ENCODE results near the gene NSMCE1. TPM values are rescaled to one million over a fixed set of nuclear protein-coding genes. Genes with fewer than 3 reads are reported as not detected.

The NSMCE1 gene
- total and polyA plus RNA-seq, 2 of the 8 experiments (the other 6 are each of a cell fraction or from before 2014, with no cell fraction given), result 8.1 to 16.6 TPM

- TF ChIP-seq SIN3A (conservative IDR thresholded peaks at IDR 0.05 in 1 of 2, IDR thresholded peaks at IDR 0.05 in 1 of 2; ENCODE audit: low read depth in 1 of 2, low read length in 2 of 2) (no peak), RXRA (IDR thresholded peaks at IDR 0.05; ENCODE audit: insufficient read depth, low read depth, low read length) (no peak), EGR1 (IDR thresholded peaks at IDR 0.05; ENCODE audit: borderline replicate concordance, low read depth, low read length) (no peak), GABPA (IDR thresholded peaks at IDR 0.05; ENCODE audit: borderline replicate concordance, insufficient read depth, low read length) (no peak), CBX5 (IDR thresholded peaks at IDR 0.05; ENCODE audit: low read depth, low read length) (no peak), CHD2 (IDR thresholded peaks at IDR 0.05; ENCODE audit: low read length) (no peak), RFX5 (IDR thresholded peaks at IDR 0.05; ENCODE audit: borderline replicate concordance, low read depth, low read length) (no peak), SP1 (IDR thresholded peaks at IDR 0.05; ENCODE audit: low read depth, low read length) (no peak), MAFK (IDR thresholded peaks at IDR 0.05; ENCODE audit: low read depth, low read length) (no peak), POLR2AphosphoS5 (IDR thresholded peaks at IDR 0.05; ENCODE audit: low read depth, low read length) (no peak), CEBPB (IDR thresholded peaks at IDR 0.05; ENCODE audit: low read depth, low read length) (no peak), JUND (IDR thresholded peaks at IDR 0.05; ENCODE audit: low read length) (no peak)
- ChIA-PET POLR2A (ENCODE audit: partially characterized antibody) (interaction anchor here (0.6 kb wide), 1 partner anchor 8 kb away, joined by 4 read pairs; no protein-coding TSS in a partner anchor), CTCF (ENCODE audit: partially characterized antibody) (interaction anchor here (0.8 to 17.4 kb wide), 6 partner anchors 10 to 129 kb away, joined by 3 to 241 read pairs (median 10); no protein-coding TSS in a partner anchor)
- no peak overlapping the region for H4K5ac ChIP-seq (ENCODE audit: insufficient read length, low read depth, low read length)
- H4K8ac ChIP-seq (ENCODE audit: extremely low read depth, insufficient read depth, low read length), result no peak overlapping the region; the same call in 1 of the 2 replicates
- H3K23ac ChIP-seq (ENCODE audit: insufficient read length), result no peak overlapping the region
- H2AFZ ChIP-seq (ENCODE audit: low read length), result no peak overlapping the region
- H3K23me2 ChIP-seq (ENCODE audit: low read depth, low read length), result no peaks in the 10 kb centered on the region
- no peak overlapping the region for H4K91ac ChIP-seq (replicated peaks; ENCODE audit: insufficient read length, low read length)
- H2BK20ac ChIP-seq (ENCODE audit: low read length), result no peak overlapping the region
- no peaks in the 10 kb centered on the region for H3K9me3 ChIP-seq (ENCODE audit: insufficient read depth in 2 of 2, low read depth in 1 of 2, low read length in 1 of 2)
- 86% methylated on average over 8 of the region's 9 CpGs; no CpG with 5 or more reads in 1 of the 2 experiments for WGBS, 2 experiments (ENCODE audit: extremely low coverage in 1 of 2, insufficient coverage in 1 of 2, insufficient read length in 1 of 2, insufficient replicate concordance in 2 of 2, low coverage in 1 of 2, low lambda C conversion rate in 2 of 2, missing lambda C conversion rate in 1 of 2)
- H3K79me2 ChIP-seq (ENCODE audit: control insufficient read depth in 1 of 2, insufficient read depth in 2 of 2, low read length in 2 of 2), result no peaks in the 10 kb centered on the region
- no peak overlapping the region for H2BK5ac ChIP-seq (ENCODE audit: low read depth, low read length)
- no peak overlapping the region for H3K9ac ChIP-seq (replicated peaks in 1 of 4; ENCODE audit: extremely low read depth in 1 of 4, low read depth in 3 of 4, low read length in 3 of 4)
- H3K4me1 ChIP-seq (replicated peaks in 1 of 4; ENCODE audit: control insufficient read depth in 3 of 4, insufficient read depth in 4 of 4, low read length in 3 of 4), result peaks cover 0 to 6% (median 3%) of the 10 kb centered on the region in 4 experiments; a peak in 3 of 7 replicates
- no peak overlapping the region for H3K56ac ChIP-seq (replicated peaks; ENCODE audit: insufficient read length, low read depth, low read length)
- DNase-seq (ENCODE audit: low read depth in 1 of 2, low spot score in 2 of 2) (no peak), FAIRE-seq (no peak)
- H3K18ac ChIP-seq (ENCODE audit: extremely low read depth, low read length), result no peak overlapping the region
- no peak overlapping the region for H3K4me3 ChIP-seq (ENCODE audit: extremely low read depth in 1 of 4, insufficient read depth in 2 of 4, low read depth in 3 of 4, low read length in 4 of 4)
- no peaks in the 10 kb centered on the region for H3K36me3 ChIP-seq (ENCODE audit: control insufficient read depth in 2 of 4, insufficient read depth in 4 of 4, low read length in 3 of 4)
- H3K4me2 ChIP-seq (ENCODE audit: insufficient read depth in 1 of 2, low read depth in 2 of 2, low read length in 2 of 2), result no peak overlapping the region
- no peak overlapping the region for H3K27ac ChIP-seq (ENCODE audit: low read depth, low read length)
- H2BK15ac ChIP-seq (ENCODE audit: low read length), result no peak overlapping the region
- no peaks in the 10 kb centered on the region for H4K20me1 ChIP-seq (replicated peaks in 1 of 2; ENCODE audit: control insufficient read depth in 1 of 2, insufficient read depth in 2 of 2, low read length in 2 of 2)
- no peak overlapping the region for H2BK12ac ChIP-seq (ENCODE audit: low read depth, low read length)
- H2AK5ac ChIP-seq (ENCODE audit: low read depth, low read length), result no peak overlapping the region
- H2BK120ac ChIP-seq (replicated peaks; ENCODE audit: low read depth, low read length), result no peak overlapping the region
- H3K4ac ChIP-seq (replicated peaks; ENCODE audit: insufficient read length, low read depth, low read length), result no peak overlapping the region
- no peak overlapping the region for H3K14ac ChIP-seq (ENCODE audit: insufficient read length)
- H3K79me1 ChIP-seq (ENCODE audit: low read depth, low read length), result no peaks in the 10 kb centered on the region
- no peaks in the 10 kb centered on the region for H3K27me3 ChIP-seq (replicated peaks in 1 of 4; ENCODE audit: control insufficient read depth in 3 of 4, extremely low read depth in 1 of 4, insufficient read depth in 3 of 4, low read length in 3 of 4)
These were observed 28.5 kb downstream of the NSMCE1 start for GRCh38 chr16:27239906-27240655.

Measured in H1 (cell line).